Non-pigmented ciliary epithelial cell (primary cell): ENCODE results near the gene SEPTIN7.

Source experiments
- DNase-seq: peaks from one replicate; pipeline ENCODE4 v3.0.0-alpha.2; 2010; ENCODE audit warnings: low read depth

Gene SEPTIN7

DNA sequence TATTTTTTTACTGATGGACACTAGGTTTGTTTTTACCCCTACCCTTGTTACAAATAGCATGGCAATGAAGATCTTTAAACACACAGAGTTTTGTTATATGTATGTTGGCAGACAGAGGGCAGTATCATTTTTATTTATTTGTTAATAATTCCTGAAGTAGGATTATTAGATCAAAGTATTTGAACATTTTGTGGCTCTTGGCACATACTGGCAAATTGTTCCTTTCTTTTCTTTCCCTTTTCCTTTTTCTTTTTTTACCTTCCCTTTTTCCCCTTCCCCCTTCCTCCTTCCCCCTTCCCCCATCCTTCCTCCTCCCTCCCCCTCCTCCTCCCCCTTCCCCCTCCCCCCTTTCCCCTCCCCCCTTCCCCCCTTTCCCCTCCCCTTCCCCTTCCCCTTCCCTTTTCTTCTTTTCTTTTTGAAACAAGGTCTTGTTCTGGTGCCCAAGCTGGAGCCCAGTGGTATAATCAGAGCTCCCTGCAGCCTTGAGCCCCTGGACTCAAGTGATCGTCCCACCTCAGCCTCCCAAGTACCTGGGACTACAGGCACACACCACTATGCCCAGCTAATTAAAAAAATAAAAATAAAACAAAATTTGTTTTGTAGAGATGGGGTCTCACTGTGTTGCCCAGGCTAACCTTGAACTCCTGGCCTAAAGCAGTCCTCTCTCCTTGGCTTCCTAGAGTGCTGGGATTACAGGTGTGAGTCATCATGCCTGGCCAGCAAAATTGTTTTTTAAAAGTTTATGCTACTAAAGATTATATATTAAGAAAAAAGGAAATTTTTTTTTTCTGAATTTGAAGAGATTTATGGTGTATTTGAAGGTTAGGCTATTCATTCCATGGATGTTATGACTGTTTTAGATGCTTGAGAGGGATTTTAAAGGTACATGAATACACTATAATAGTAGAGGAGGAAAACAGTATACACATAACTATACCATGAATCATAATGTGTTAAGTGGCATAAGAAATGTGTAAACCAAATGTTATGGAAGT is 39.3 kb downstream of the SEPTIN7 start:
- DNase-seq, result peak; percentile 30

DNA sequence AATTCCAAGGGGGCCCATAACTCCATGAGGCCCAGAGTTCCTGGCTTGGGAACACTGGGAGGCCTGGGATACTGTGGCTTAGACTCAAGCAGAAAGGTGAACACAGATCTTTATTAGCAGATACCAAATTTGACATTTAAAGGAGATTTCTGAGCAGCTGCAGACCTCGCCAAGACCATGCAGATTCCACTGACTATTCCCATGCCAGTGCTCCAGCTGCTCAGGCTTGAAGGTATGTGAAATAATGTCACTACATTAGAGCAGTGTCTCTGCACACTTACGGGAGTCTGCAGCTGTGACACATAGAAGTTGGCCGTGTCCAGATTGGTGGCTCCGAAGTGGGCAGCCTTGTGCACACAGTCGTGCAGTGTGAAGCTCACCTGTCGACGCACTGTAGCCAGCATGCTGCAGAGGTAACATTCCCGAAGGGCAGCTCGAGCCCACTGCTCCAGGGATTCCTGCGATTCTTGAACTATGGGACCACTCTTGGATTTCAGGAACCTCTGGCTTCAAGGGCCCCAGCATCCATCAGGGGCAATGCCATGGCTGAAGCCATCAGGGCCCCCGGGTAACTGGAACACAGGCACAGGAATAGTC is 46.1 kb downstream of the SEPTIN7 start:
- DNase-seq, result no peak

DNA sequence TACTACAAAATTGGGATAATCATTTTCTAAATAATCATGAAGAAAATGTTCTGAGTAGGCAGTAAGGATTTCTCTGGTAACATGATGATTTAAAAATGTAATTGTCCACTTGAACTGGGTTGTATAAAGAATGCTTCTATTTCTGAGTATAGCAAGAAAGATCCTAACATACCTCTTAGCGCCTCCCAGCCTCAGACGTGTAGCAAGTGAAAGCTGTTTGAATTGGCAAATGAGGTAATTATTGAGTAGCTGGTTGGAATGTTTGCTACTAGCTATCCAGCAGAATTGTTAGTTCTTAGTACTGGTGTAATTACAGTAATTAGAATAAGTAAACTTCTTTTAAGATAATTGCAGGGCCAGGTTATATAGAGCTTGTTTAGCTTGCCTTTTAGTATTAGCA is 47.9 kb downstream of the SEPTIN7 start:
- no peak for DNase-seq

DNA sequence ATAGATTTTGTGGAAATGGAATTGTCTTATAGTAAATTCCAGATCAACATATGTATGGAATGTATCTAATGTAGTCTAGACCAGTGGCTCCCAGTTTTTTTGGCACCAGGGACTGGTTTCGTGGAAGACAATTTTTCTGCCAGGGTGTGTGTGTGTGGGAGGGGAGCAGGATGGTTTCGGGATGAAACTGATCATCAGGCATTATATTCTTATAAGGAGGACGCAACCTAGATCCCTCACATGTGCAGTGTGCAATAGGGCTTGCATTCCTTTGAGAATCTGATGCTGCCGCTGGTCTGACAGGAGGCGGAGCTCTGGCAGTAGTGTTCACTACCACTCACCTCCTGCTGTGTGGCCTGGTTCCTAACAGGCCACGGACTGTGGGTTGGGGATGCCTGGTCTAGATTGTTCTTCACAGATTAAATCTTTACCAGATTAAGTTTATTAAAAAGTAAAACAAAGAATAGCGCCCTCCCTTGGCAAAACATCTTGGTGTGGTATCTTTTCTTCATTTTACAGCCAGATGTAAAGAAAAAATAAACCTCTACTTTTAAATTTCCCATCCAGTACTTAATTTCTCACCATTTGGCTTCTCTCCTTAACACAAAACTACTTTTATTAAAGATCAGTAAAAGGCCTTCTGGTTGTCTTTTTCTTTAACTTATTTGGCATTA is 48.4 kb downstream of the SEPTIN7 start:
- no peak for DNase-seq

DNA sequence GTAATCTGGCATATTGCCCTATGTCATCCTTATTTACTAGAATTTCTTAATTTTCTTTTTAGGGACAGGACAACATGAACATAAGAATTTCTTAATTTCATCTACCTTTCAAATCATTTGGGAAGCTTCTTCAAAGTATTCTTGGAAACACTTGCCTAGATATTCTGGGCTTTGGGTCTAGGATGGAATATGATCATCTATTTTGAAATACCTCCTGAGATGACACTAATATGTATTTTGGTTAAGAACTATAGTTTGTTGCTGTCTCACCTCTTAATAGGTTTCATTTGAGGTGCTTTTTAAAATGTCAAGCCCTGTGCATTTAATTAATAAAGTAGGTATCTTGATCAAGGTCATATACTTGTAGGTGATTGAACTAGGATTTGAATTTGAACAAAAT is 49.1 kb downstream of the SEPTIN7 start:
- no peak for DNase-seq
